WI38 (cell line): ENCODE data around the gene MACROD2.
"Not testable (repeated sequence)": the region's sequence is repeated elsewhere in the genome, so short reads cannot be mapped to it uniquely, and the experiment has no call there.

Experiments used
- H3K4me3 ChIP-seq: 2 replicates; pipeline ENCODE4 v1.5.1; 2011; ENCODE audit warnings: low read depth, mild to moderate bottlenecking, control low read depth, low read length
- TF ChIP-seq, protein P1 (sequence below): IDR thresholded peaks from 2 replicates; pipeline ENCODE4 v1.5.1; 2012; ENCODE audit warnings: low read depth, mild to moderate bottlenecking, control low read depth, low read length

The MACROD2 gene

DNA sequence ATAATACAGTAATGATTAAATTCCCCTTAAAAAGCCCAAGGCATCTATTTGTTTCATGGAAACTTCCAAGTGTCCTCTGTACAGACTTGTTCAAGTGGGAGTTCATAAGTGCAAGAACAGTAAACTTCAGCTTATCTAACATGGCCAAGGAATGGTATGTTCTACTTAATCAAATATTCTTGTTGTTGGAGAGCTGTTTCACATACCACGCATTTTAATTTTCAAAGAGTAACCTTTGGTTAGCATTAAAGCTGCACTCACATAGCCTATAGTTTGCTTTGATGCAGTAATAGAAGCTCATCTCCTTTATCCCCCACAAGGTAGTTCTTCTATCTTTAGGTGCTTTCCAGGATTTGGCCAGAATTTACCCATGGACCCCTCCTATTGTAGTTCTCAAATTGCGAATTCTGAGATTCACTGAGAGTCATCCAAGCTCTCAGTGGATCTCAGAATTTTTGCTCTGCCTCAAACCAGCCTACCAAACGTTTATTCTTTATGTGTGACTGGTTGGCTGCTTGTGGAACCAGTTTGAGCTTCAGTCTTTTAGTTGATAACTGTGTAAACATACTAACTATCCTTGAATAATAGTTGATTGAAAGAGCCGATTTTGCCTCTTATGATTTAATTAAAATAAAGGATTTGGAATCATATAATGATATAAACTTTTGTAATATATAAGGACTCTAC, 1010.1 kb downstream of the MACROD2 start:
- no peak overlapping the region for H3K4me3 ChIP-seq
- TF ChIP-seq, protein P1, sequence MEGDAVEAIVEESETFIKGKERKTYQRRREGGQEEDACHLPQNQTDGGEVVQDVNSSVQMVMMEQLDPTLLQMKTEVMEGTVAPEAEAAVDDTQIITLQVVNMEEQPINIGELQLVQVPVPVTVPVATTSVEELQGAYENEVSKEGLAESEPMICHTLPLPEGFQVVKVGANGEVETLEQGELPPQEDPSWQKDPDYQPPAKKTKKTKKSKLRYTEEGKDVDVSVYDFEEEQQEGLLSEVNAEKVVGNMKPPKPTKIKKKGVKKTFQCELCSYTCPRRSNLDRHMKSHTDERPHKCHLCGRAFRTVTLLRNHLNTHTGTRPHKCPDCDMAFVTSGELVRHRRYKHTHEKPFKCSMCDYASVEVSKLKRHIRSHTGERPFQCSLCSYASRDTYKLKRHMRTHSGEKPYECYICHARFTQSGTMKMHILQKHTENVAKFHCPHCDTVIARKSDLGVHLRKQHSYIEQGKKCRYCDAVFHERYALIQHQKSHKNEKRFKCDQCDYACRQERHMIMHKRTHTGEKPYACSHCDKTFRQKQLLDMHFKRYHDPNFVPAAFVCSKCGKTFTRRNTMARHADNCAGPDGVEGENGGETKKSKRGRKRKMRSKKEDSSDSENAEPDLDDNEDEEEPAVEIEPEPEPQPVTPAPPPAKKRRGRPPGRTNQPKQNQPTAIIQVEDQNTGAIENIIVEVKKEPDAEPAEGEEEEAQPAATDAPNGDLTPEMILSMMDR: no peak

DNA sequence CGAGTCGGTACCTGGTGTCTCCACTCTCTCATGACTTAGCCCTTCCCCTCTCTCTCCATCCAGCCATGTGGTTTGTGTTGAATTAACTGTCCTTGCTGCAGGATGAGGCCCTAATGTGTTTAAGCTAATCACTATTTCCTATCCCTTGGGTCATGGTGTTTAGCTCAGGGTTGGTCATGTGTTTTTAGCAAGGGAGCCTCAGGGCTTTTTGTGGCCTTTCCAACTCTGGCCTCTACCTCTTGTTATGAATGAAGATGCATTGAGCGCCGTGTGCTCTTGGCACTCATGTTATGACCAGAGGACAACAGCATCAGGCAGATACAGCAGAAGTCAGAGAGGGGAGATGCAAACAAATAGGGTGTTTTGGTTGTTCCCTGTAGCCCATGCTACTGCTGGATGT, 1016.3 kb downstream of the MACROD2 start:
- TF ChIP-seq, protein P1: no peak
- H3K4me3 ChIP-seq: no peak overlapping the region

DNA sequence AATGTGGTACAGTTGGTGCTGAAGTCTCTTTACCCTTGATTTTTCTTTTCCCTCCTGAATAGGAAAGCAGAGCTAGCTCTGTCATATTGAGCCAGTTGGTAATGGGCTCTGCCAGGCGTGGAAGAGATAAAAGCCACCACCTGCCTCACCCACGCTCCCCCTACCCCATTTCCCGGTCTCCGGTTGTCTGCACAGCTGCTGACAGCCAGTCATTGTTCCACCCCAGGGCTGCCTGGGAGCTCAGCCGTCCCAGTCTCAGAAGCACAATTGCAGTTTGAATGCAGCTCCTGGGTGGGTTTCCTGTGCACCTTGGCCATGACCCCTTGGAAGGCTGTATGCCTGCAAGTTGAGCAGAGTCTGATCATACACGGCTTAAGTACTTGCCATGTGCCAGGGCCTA, 1017.2 kb downstream of the MACROD2 start:
- TF ChIP-seq, protein P1: no peak
- H3K4me3 ChIP-seq: no peak overlapping the region

DNA sequence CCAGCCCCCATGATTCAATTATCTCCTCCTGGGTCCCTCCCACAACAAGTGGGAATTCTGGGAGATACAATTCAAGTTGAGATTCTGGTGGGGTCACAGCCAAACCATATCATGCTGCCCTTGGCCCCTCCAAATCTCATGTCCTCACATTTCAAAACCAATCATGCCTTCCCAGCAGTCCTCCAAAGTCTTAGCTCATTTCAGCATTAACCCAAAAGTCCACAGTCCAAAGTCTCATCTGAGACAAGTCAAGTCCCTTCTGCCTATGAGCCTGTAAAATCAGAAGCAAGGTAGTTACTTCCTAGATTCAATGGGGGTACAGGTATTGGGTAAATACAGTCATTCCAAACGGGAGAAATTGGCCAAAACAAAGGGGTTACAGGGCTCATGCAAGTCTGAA, 1021.6 kb downstream of the MACROD2 start:
- not testable (repeated sequence) for H3K4me3 ChIP-seq

DNA sequence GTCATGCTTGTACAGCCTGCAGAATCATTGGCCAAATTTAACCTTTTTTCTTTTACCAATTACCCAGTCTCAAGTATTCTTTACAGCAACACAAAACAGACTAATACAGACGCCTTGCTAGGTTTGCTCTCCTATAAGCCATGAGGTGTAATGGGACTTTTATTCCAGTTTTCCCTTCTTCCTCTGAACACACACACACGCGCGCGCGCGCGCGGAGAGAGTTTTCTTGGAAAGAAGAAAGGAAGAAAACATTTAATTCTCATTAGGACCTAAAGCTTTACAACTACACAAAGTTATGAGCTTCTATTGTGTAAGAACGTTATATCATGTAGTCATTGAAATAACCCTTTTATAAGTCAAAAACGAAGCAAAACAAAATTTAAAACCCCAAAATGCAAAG, 1023.6 kb downstream of the MACROD2 start:
- no peak overlapping the region for H3K4me3 ChIP-seq
- TF ChIP-seq, protein P1: no peak

DNA sequence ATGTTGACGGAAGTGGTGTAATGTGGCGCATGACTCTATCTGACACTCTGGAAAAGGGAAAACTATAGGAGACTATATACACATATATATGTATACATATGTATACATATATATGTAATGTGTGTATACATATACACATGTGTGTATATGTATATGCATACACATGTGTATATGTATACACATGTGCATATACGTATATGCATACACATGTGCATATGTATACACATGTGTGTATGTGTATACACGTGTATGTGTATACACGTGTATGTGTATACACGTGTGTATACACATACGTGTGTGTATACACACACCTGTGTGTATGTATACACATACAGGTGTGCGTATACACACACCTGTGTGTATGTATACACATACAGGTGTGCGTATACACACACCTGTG, 1025.5 kb downstream of the MACROD2 start:
- H3K4me3 ChIP-seq: no peak overlapping the region
- TF ChIP-seq, protein P1: no peak

DNA sequence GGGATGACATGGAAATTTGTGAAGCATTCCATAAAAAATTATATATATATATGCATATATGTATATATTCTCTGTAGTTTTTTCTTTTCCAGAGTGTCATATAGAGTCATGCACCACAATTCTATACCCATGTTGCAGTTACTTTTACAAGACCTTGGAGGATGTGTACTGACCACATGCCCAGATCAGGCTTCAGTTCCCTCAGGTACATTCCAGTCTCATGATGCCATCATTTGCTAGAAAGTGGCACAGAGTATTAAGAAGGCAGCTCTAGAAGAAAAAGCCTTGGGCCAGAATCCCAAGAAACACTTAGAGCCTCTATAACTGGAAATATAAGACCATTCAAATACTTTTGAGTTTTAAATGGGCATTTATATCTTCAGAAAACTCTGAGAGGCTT, 1027.6 kb downstream of the MACROD2 start:
- no peak overlapping the region for H3K4me3 ChIP-seq
- TF ChIP-seq, protein P1: no peak

DNA sequence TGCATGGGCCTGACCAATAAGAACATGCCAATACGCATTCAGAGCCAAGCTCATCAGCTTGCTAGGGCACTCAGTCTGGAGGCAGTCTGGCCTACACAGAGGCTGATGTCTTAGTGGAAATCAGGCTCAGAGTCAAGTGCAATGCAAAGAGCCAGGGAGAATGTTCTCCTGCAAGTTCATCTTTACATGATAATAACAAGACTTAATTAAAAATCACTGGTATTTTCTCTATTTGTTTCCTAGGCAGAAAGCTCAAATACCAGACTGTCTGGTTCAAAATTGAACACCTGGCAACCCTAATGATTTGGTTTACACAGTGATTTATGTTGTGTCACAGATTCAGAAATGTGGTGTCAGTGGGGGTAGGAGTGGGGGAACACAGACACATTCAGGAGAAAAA, 1031.4 kb downstream of the MACROD2 start:
- no peak overlapping the region for H3K4me3 ChIP-seq
- TF ChIP-seq, protein P1: no peak
